Brain microvascular endothelial cell (primary cell): ENCODE data around the gene RARRES2.
A peak's percentile ranks its signal among the peaks of the same experiment; 100 is the strongest.

Experiments
- DNase-seq: peaks from one replicate; pipeline ENCODE4 v3.0.0-alpha.2; 2020
- H3K27ac ChIP-seq: fragments of 250-450 bp; sonication (Bioruptor Pico); 2 replicates; pipeline ENCODE4 v1.5.1; 2020; ENCODE audit warnings: mild to moderate bottlenecking, moderate library complexity
- H3K27me3 ChIP-seq: fragments of 250-450 bp; sonication (Bioruptor Pico); replicated peaks from 2 replicates; pipeline ENCODE4 v1.5.1; 2020; ENCODE audit warnings: mild to moderate bottlenecking
- H3K36me3 ChIP-seq: fragments of 250-450 bp; sonication (Bioruptor Pico); replicated peaks from 2 replicates; pipeline ENCODE4 v1.5.1; 2020; ENCODE audit warnings: mild to moderate bottlenecking
- H3K4me3 ChIP-seq: 2 replicates; pipeline ENCODE4 v1.5.1; 2011; ENCODE audit warnings: low read depth, mild to moderate bottlenecking, control low read depth, low read length, moderate library complexity
- CTCF ChIP-seq: IDR thresholded peaks from 2 replicates; pipeline ENCODE4 v1.5.1; 2011; ENCODE audit warnings: low read depth, mild to moderate bottlenecking, moderate library complexity, low read length, control low read depth, inconsistent platforms; ENCODE audit errors: missing control alignments
- in situ Hi-C: cut with HindIII; loops from 2 replicates; pipeline ENCODE4 v1.10.0; 2017; ENCODE audit warnings: low sequenced_read_pairs, low pct_ligation_motif_present

The RARRES2 gene

DNA sequence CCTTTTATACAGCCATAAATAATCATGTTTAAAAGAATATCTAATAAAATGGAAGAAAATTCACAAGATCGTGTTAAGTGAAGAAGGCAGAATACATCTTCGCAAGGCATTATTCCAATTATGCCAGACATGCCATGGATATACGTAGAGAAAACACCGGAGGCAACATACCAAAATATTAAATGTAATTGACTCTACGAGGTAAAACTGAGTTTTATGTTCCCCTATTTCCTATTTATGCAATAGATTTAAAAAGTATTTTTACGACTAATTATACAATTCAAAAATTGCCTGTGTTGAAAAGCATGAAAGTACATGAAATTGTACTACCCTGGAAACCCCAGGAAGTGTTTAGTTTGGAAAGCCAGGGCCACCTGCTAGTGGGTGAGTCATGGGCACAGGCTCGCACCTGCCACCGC is 26.3 kb upstream of the RARRES2 start:
- H3K27me3 ChIP-seq, result no peaks in the 10 kb centered on the region
- H3K36me3 ChIP-seq, result peaks cover 14% of the 10 kb centered on the region
- no peak for DNase-seq
- no peak for TF ChIP-seq CTCF
- H3K27ac ChIP-seq, result no peak overlapping the region
- in situ Hi-C loops, result no loop called here
- H3K4me3 ChIP-seq, result peak overlapping the region; percentile 83

- no peak for DNase-seq
- H3K27me3 ChIP-seq, result no peaks in the 10 kb centered on the region
- no peak for TF ChIP-seq CTCF
- in situ Hi-C loops, result no loop called here
- H3K36me3 ChIP-seq, result no peaks in the 10 kb centered on the region
- H3K4me3 ChIP-seq, result no peak overlapping the region
- no peak overlapping the region for H3K27ac ChIP-seq
Measured at GRCh38 chr7:150365673-150366398, 24.4 kb upstream of the RARRES2 start.

DNA sequence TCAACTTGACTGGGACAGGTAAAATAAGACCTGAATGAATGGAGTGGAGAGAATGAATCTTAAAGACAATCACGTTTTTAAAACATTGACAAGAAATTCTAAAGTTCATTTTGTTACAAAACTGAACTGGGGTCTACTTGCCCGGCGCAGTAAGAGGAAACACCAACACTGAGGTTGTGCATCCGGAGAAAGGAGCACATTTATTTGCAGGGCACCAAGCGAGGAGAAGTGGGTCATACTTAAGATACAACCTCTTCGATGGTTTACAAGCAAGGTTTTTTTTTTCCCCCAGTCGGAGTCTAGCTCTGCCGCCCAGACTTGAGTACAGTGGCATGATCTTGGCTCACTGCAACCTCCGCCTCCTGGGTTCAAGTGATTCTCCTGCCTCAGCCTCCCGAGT is 23.8 kb upstream of the RARRES2 start:
- in situ Hi-C loops, result no loop called here
- no peak overlapping the region for H3K27ac ChIP-seq
- DNase-seq, result no peak
- no peaks in the 10 kb centered on the region for H3K27me3 ChIP-seq
- TF ChIP-seq CTCF, result no peak
- no peaks in the 10 kb centered on the region for H3K36me3 ChIP-seq
- H3K4me3 ChIP-seq, result no peak overlapping the region

DNA sequence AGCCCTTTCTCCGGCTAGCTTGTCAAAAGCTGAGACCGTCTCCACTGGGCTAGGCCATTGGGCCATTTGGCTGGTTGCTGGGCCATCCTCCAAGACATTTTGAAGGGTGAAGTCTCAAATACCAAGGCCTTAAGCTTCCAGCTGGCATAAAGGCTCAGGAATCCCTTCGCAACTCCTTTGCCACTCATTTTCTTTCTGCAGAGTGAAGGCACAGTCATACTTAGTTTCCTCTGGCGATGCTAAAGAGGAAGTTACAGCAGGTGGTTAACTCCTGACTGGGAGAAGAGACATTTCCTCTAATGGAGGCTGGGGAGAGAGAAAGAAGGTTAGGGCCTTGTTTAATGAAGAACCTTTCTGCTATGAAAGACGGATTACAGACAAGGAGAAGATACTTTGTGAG is 22.4 kb upstream of the RARRES2 start:
- H3K4me3 ChIP-seq, result no peak overlapping the region
- in situ Hi-C loops, result no loop called here
- no peak overlapping the region for H3K27ac ChIP-seq
- no peak for DNase-seq
- H3K27me3 ChIP-seq, result no peaks in the 10 kb centered on the region
- no peak for TF ChIP-seq CTCF
- H3K36me3 ChIP-seq, result no peaks in the 10 kb centered on the region

GRCh38 chr7:150363370-150363769 is 21.9 kb upstream of the RARRES2 start:
- no peak for TF ChIP-seq CTCF
- H3K27ac ChIP-seq, result no peak overlapping the region
- in situ Hi-C loops, result no loop called here
- DNase-seq, result no peak
- no peak overlapping the region for H3K4me3 ChIP-seq
- no peaks in the 10 kb centered on the region for H3K36me3 ChIP-seq
- H3K27me3 ChIP-seq, result no peaks in the 10 kb centered on the region
